GM12878 (cell line): Measurements from ENCODE around the gene KIAA1217.
"Not testable (repeated sequence)": the region's sequence is repeated elsewhere in the genome, so short reads cannot be mapped to it uniquely, and the experiment has no call there.

Source experiments
- ATF7 ChIP-seq: fragments of 450-650 bp; IDR thresholded peaks from 2 replicates; pipeline ENCODE4 v1.6.1; 2016; ENCODE audit warnings: low read depth, mild to moderate bottlenecking
- CEBPZ ChIP-seq: fragments of 150-350 bp; IDR thresholded peaks from 2 replicates; pipeline ENCODE4 v1.6.1; 2016; ENCODE audit warnings: low read depth, low read length
- CTCF ChIP-seq, 3 experiments: IDR thresholded peaks in 2 of 3; conservative IDR thresholded peaks in 1 of 3; 2 replicates each; pipeline ENCODE4 v1.5.1; 2011; ENCODE audit warnings: low read depth in 3 of 3, low read length in 3 of 3, mild to moderate bottlenecking in 3 of 3, control low read depth in 2 of 3, moderate library complexity in 2 of 3, inconsistent platforms in 1 of 3, mixed read lengths in 1 of 3; ENCODE audit not compliant: control insufficient read depth in 2 of 3, insufficient read depth in 1 of 3; ENCODE audit errors: extremely low read depth in 1 of 3
- ESRRA ChIP-seq: IDR thresholded peaks from 2 replicates; pipeline ENCODE4 v1.6.1; 2012; ENCODE audit warnings: mild to moderate bottlenecking, low read length, improper control_type of control experiment
- FOXK2 ChIP-seq: fragments of 450-650 bp; IDR thresholded peaks from 2 replicates; pipeline ENCODE4 v1.6.1; 2017; ENCODE audit warnings: mild to moderate bottlenecking, moderate library complexity
- LARP7 ChIP-seq: fragments of 450-650 bp; IDR thresholded peaks from 2 replicates; pipeline ENCODE4 v1.6.1; 2017; ENCODE audit warnings: mild to moderate bottlenecking
- NFYA ChIP-seq: IDR thresholded peaks from 2 replicates; pipeline ENCODE4 v1.6.1; 2011; ENCODE audit warnings: low read depth, mild to moderate bottlenecking, low read length, improper control_type of control experiment, borderline replicate concordance
- POLR2A ChIP-seq: IDR thresholded peaks from 2 replicates; pipeline ENCODE4 v1.6.1; 2011; ENCODE audit warnings: low read depth, mild to moderate bottlenecking, low read length
- TARDBP ChIP-seq: IDR thresholded peaks from 2 replicates; pipeline ENCODE4 v1.6.1; 2016; ENCODE audit warnings: borderline replicate concordance
- USF2 ChIP-seq: IDR thresholded peaks from 2 replicates; pipeline ENCODE4 v1.6.1; 2011; ENCODE audit warnings: low read depth, low read length, improper control_type of control experiment, borderline replicate concordance
- ZNF274 ChIP-seq: IDR thresholded peaks from one replicate; pipeline ENCODE4 v1.8.0; 2011; ENCODE audit not compliant: insufficient read length, insufficient read depth
- TF ChIP-seq, protein P1 (sequence below): IDR thresholded peaks from 2 replicates; pipeline ENCODE4 v1.6.1; 2011; ENCODE audit warnings: low read depth, mild to moderate bottlenecking, low read length, moderate library complexity, borderline replicate concordance; ENCODE audit errors: extremely low read depth
- TF ChIP-seq, protein P2 (sequence below): fragments of 450-650 bp; IDR thresholded peaks from 2 replicates; pipeline ENCODE4 v1.6.1; 2016; ENCODE audit warnings: mild to moderate bottlenecking

DNA sequence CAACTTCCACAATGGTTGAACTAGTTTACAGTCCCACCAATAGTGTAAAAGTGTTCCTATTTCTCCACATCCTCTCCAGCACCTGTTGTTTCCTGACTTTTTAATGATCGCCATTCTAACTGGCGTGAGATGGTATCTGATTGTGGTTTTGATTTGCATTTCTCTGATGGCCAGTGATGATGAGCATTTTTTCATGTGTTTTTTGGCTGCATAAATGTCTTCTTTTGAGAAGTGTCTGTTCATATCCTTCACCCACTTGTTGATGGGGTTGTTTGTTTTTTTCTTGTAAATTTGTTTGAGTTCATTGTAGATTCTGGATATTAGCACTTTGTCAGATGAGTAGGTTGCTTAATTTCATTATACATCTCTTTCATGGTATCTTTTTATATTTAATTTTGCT, 237.0 kb downstream of the KIAA1217 start:
- TF ChIP-seq, protein P1, sequence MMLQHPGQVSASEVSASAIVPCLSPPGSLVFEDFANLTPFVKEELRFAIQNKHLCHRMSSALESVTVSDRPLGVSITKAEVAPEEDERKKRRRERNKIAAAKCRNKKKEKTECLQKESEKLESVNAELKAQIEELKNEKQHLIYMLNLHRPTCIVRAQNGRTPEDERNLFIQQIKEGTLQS = not testable (repeated sequence)
- TF ChIP-seq ATF7; CTCF (IDR thresholded peaks at IDR 0.05 in 2 of 3, conservative IDR thresholded peaks at IDR 0.05 in 1 of 3; ENCODE audit: control insufficient read depth in 2 of 3, extremely low read depth in 1 of 3, insufficient read depth in 1 of 3, low read depth in 3 of 3, low read length in 3 of 3); ZNF274; USF2; NFYA; ESRRA; FOXK2; CEBPZ; TARDBP; POLR2A; LARP7: not testable (repeated sequence)
- TF ChIP-seq, protein P2, sequence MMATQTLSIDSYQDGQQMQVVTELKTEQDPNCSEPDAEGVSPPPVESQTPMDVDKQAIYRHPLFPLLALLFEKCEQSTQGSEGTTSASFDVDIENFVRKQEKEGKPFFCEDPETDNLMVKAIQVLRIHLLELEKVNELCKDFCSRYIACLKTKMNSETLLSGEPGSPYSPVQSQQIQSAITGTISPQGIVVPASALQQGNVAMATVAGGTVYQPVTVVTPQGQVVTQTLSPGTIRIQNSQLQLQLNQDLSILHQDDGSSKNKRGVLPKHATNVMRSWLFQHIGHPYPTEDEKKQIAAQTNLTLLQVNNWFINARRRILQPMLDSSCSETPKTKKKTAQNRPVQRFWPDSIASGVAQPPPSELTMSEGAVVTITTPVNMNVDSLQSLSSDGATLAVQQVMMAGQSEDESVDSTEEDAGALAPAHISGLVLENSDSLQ = not testable (repeated sequence)
